B cell (primary cell): ENCODE results near the gene THSD4. TPM values are rescaled to one million over a fixed set of nuclear protein-coding genes. Genes with fewer than 3 reads are reported as not detected.

Source experiments
- ATAC-seq: fragments of 200-7000 bp; cut with Tn5 transposase; one replicate; pipeline ENCODE4 v1.10.0; 2021; ENCODE audit warnings: low read depth, mild to moderate bottlenecking, moderate number of reproducible peaks, moderate library complexity
- CTCF ChIA-PET: fragments of 350-600 bp; sonication (Branson Sonifier 250); formaldehyde crosslinking; loops from one replicate; lab custom pipeline; 2021; ENCODE audit warnings: antibody characterized with exemption, inconsistent platforms; lab: Charles Lee
- POLR2A ChIA-PET: fragments of 350-600 bp; sonication (Branson Sonifier 250); formaldehyde crosslinking; loops from one replicate; lab custom pipeline; 2021; ENCODE audit warnings: antibody characterized with exemption; lab: Charles Lee
- DNase-seq: peaks from one replicate; pipeline ENCODE4 v3.0.0; 2013
- H2AFZ ChIP-seq: 2 replicates; pipeline ENCODE4 v1.6.1; 2012; ENCODE audit warnings: mild to moderate bottlenecking, low read depth, low read length; ENCODE audit not compliant: insufficient read depth, poor library complexity, severe bottlenecking
- H3K27ac ChIP-seq, 2 donors: 1 replicate in 1 of 2; 2 replicates in 1 of 2; pipeline ENCODE4 v1.5.1; 2012 to 2013; ENCODE audit warnings: low read length in 2 of 2, mild to moderate bottlenecking in 2 of 2, moderate library complexity in 1 of 2
- H3K27me3 ChIP-seq, 4 experiments: fragments of 200-600 bp in 1 of 4; sonication (generic) in 1 of 4; replicated peaks in 1 of 4; 1 replicate in 2 of 4; 2 replicates in 2 of 4; pipeline versions ENCODE4 v1.6.1 to v1.7.0; 2013 to 2016; ENCODE audit warnings: low read length in 3 of 4, mild to moderate bottlenecking in 2 of 4, mixed read lengths in 1 of 4, moderate library complexity in 1 of 4; ENCODE audit not compliant: insufficient read depth in 4 of 4, control insufficient read depth in 3 of 4; ENCODE audit errors: control extremely low read depth in 1 of 4
- H3K36me3 ChIP-seq, 2 experiments: replicated peaks in 1 of 2; 1 replicate in 1 of 2; 2 replicates in 1 of 2; pipeline versions ENCODE4 v1.6.1 to v1.7.1; 2013; ENCODE audit warnings: low read length in 1 of 2; ENCODE audit not compliant: insufficient read depth in 2 of 2, control insufficient read depth in 1 of 2; ENCODE audit errors: control extremely low read depth in 1 of 2, extremely low read depth in 1 of 2
- H3K4me1 ChIP-seq, 2 donors: fragments of 200-600 bp in 1 of 2; sonication (generic) in 1 of 2; 1 replicate in 1 of 2; 2 replicates in 1 of 2; pipeline versions ENCODE4 v1.5.1 to v1.6.1; 2013 to 2017; ENCODE audit warnings: low read length in 2 of 2; ENCODE audit not compliant: control insufficient read depth in 2 of 2, insufficient read depth in 2 of 2
- H3K4me2 ChIP-seq: replicated peaks from 2 replicates; pipeline ENCODE3; 2012; ENCODE audit warnings: mild to moderate bottlenecking, low read depth, low read length; ENCODE audit not compliant: poor library complexity, severe bottlenecking
- H3K4me3 ChIP-seq, 5 experiments: fragments of 200-600 bp in 1 of 5; sonication (generic) in 1 of 5; 1 replicate in 3 of 5; 2 replicates in 2 of 5; pipeline versions ENCODE4 v1.5.1 to v1.7.0; 2011 to 2016; ENCODE audit warnings: low read length in 4 of 5, mild to moderate bottlenecking in 4 of 5, low read depth in 2 of 5, control low read depth in 1 of 5, moderate library complexity in 1 of 5; ENCODE audit not compliant: insufficient read depth in 1 of 5; ENCODE audit errors: control extremely low read depth in 1 of 5, extremely low read depth in 1 of 5
- H3K79me2 ChIP-seq: fragments of 200-600 bp; sonication (generic); one replicate; pipeline ENCODE4 v1.6.0; 2016; ENCODE audit warnings: low read length; ENCODE audit not compliant: control insufficient read depth, insufficient read depth
- H3K9ac ChIP-seq: fragments of 200-600 bp; sonication (generic); 2 replicates; pipeline ENCODE4 v1.6.1; 2017; ENCODE audit warnings: mild to moderate bottlenecking, low read length, moderate library complexity
- H3K9me3 ChIP-seq, 3 donors: one replicate each; pipeline versions ENCODE4 v1.6.1 to v1.7.1; 2013; ENCODE audit warnings: low read length in 2 of 3; ENCODE audit not compliant: control insufficient read depth in 2 of 3, insufficient read depth in 1 of 3; ENCODE audit errors: control extremely low read depth in 1 of 3
- H4K20me1 ChIP-seq: 2 replicates; pipeline ENCODE4 v1.6.0; 2012; ENCODE audit warnings: mild to moderate bottlenecking, low read length; ENCODE audit not compliant: insufficient read depth, control insufficient read depth, poor library complexity, severe bottlenecking
- H3K27ac Mint-ChIP-seq: one replicate; pipeline ENCODE4 v1.8.0; 2021; ENCODE audit warnings: mixed read lengths
- H3K27me3 Mint-ChIP-seq: one replicate; pipeline ENCODE4 v1.8.0; 2021; ENCODE audit warnings: mixed read lengths
- H3K4me1 Mint-ChIP-seq: one replicate; pipeline ENCODE4 v1.8.0; 2021; ENCODE audit warnings: mixed read lengths
- H3K4me3 Mint-ChIP-seq: one replicate; pipeline ENCODE4 v1.8.0; 2021; ENCODE audit warnings: mixed read lengths
- H3K9me3 Mint-ChIP-seq: one replicate; pipeline ENCODE4 v1.8.0; 2022; ENCODE audit warnings: mixed read lengths; ENCODE audit not compliant: insufficient read depth
- EZH2 ChIP-seq: IDR thresholded peaks from 2 replicates; pipeline ENCODE4 v1.6.1; 2012; ENCODE audit warnings: borderline replicate concordance, low read depth, mild to moderate bottlenecking, moderate library complexity, low read length; ENCODE audit not compliant: insufficient read depth, poor library complexity, severe bottlenecking
- WGBS: methylation state at CpG from one replicate; pipeline ENCODE4 v1.1.5; 2013; ENCODE audit warnings: missing lambda C conversion rate; ENCODE audit not compliant: insufficient coverage; 5-methylcytosine and 5-hydroxymethylcytosine counted together
- intact Hi-C: fragments of 100-400 bp; cut with micrococcal nuclease; formaldehyde crosslinking; loops from one replicate; pipeline ENCODE4 v1.10.0; 2022
- polyA plus RNA-seq: library from polyadenylated mRNA; depleted of rRNA; stranded (reverse); fragments of >200 nt; gene quantifications from 2 replicates; pipeline ENCODE4 v1.2.3, GENCODE V29; 2012
- total RNA-seq, 2 donors: library from RNA; stranded (reverse); fragments of 120-200 nt in 1 of 2; gene quantifications; 1 replicate in 1 of 2; 2 replicates in 1 of 2; pipeline versions ENCODE4 v1.2.3 to v1.2.4, GENCODE V29; 2013 to 2022
- TF ChIP-seq, protein P1 (sequence below): fragments of 200-600 bp; IDR thresholded peaks from one replicate; pipeline ENCODE4 v1.8.0; 2022; ENCODE audit warnings: antibody characterized with exemption, mild to moderate bottlenecking

THSD4 gene
- total and polyA plus RNA-seq, 2 donors (not counting 1 experiment from before 2014, with no cell fraction given), result not detected

DNA sequence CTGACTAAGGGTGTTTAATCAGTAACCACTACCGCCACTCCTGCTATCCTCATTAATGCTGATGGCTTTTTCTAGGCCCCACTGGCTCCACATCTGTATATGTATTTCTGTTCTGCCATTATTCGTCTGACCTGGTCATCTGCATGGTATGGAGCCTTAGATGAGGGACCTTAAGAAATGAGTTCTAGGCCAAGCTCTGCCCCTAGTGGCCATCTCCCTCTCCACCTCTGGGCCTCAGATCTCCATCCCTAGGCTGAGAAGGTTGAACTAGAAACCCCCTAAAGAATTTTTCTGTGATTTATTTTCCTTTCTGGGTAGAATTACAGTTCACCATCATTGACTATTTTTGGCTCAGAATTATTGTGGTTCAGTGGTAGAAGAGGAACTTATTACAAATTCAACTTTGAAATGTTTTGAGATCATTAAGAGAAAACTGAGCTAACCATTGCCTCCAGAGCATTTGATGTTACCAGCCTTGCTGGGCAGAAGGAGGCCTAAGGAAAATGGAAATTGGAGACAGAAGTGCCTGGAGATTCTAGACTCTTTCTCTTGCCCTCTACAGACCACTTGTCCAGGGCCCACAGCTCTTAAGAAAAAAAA, 369.9 kb downstream of the THSD4 start:
- ChIA-PET CTCF (interaction anchor here (0.7 kb wide), 1 partner anchor 8 kb away, joined by 3 read pairs; no protein-coding TSS in a partner anchor), POLR2A (no interaction called here)
- Histone ChIP-seq H3K27me3 (no peaks in the 10 kb centered on the region), H3K4me2 (no peak overlapping the region), H3K9me3 (no peaks in the 10 kb centered on the region), H3K4me1 (no peaks in the 10 kb centered on the region), H2AFZ (no peak overlapping the region), H3K4me3 (no peak overlapping the region), H3K9ac (no peak overlapping the region), H3K27ac (no peak overlapping the region), H4K20me1 (no peaks in the 10 kb centered on the region), H3K36me3 (no peaks in the 10 kb centered on the region), H3K79me2 (no peaks in the 10 kb centered on the region)
- DNase-seq (no peak), ATAC-seq (no peak)
- H3K4me3 Mint-ChIP-seq, result no peak overlapping the region
- no CpG with 5 or more reads among the region's 2 CpGs for WGBS
- no peak overlapping the region for H3K27ac Mint-ChIP-seq
- peaks cover 29% of the 10 kb centered on the region for H3K27me3 Mint-ChIP-seq
- no peak for TF ChIP-seq EZH2
- TF ChIP-seq, protein P1, sequence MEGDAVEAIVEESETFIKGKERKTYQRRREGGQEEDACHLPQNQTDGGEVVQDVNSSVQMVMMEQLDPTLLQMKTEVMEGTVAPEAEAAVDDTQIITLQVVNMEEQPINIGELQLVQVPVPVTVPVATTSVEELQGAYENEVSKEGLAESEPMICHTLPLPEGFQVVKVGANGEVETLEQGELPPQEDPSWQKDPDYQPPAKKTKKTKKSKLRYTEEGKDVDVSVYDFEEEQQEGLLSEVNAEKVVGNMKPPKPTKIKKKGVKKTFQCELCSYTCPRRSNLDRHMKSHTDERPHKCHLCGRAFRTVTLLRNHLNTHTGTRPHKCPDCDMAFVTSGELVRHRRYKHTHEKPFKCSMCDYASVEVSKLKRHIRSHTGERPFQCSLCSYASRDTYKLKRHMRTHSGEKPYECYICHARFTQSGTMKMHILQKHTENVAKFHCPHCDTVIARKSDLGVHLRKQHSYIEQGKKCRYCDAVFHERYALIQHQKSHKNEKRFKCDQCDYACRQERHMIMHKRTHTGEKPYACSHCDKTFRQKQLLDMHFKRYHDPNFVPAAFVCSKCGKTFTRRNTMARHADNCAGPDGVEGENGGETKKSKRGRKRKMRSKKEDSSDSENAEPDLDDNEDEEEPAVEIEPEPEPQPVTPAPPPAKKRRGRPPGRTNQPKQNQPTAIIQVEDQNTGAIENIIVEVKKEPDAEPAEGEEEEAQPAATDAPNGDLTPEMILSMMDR, result no peak
- H3K4me1 Mint-ChIP-seq, result no peaks in the 10 kb centered on the region
- intact Hi-C loops, result no loop called here
- no peaks in the 10 kb centered on the region for H3K9me3 Mint-ChIP-seq

DNA sequence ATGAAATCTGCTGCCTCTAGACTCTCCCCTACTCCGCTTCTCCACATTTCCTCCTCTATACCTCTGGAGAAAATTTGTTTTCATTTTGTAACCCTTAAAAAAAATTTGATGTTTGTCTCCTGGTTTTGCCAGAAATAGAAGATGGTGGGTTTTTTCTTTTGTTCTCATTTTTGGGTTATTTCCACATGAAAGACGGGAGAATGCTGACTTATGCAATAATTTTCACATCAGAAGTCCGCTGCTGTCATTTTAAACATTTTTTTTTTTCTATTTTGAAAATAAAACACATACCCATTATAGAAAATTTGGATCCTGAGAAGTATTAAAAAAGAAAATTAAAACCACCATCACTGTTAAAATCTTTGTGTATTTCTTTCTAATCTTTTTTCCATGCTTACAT, 374.3 kb downstream of the THSD4 start:
- Histone ChIP-seq H3K9ac (no peak overlapping the region), H3K4me3 (no peak overlapping the region), H3K4me1 (no peaks in the 10 kb centered on the region), H3K27ac (no peak overlapping the region), H4K20me1 (no peaks in the 10 kb centered on the region), H3K27me3 (no peaks in the 10 kb centered on the region), H3K9me3 (peaks cover 0 to 5% (median 0%) of the 10 kb centered on the region in 3 donors), H2AFZ (no peak overlapping the region), H3K79me2 (no peaks in the 10 kb centered on the region), H3K4me2 (no peak overlapping the region), H3K36me3 (no peaks in the 10 kb centered on the region)
- Mint-ChIP-seq H3K4me3 (no peak overlapping the region), H3K4me1 (no peaks in the 10 kb centered on the region), H3K9me3 (no peaks in the 10 kb centered on the region), H3K27me3 (peaks cover 25% of the 10 kb centered on the region), H3K27ac (no peak overlapping the region)
- ChIA-PET CTCF (no interaction called here), POLR2A (no interaction called here)
- ATAC-seq (no peak), DNase-seq (no peak)
- intact Hi-C loops, result no loop called here
- no CpG with 5 or more reads among the region's 3 CpGs for WGBS
- TF ChIP-seq, protein P1, result no peak
- TF ChIP-seq EZH2, result no peak
